ENCODE data around the gene STAM2.
"Not testable (repeated sequence)": the region's sequence is repeated elsewhere in the genome, so short reads cannot be mapped to it uniquely, and the experiment has no call there.

Gene STAM2

GRCh38 chr2:152172201-152172785, 3.3 kb downstream of the STAM2 start:
- DNase-seq: not testable (repeated sequence)

GRCh38 chr2:152171718-152172117, 3.8 kb downstream of the STAM2 start:
- DNase-seq: no peak

- DNase-seq: not testable (repeated sequence)
These were observed 6.4 kb downstream of the STAM2 start for GRCh38 chr2:152169158-152169557.

- DNase-seq: not testable (repeated sequence)
These were observed 8.1 kb downstream of the STAM2 start for GRCh38 chr2:152167470-152167869.

GRCh38 chr2:152167065-152167464, 8.5 kb downstream of the STAM2 start:
- no peak for DNase-seq

- DNase-seq: no peak
These were observed 8.9 kb downstream of the STAM2 start for GRCh38 chr2:152166633-152167032.

- no peak for DNase-seq
These were observed 9.8 kb downstream of the STAM2 start for GRCh38 chr2:152165780-152166179.

- no peak for DNase-seq
These were observed 10.3 kb downstream of the STAM2 start for GRCh38 chr2:152165306-152165705.

- not testable (repeated sequence) for DNase-seq
These were observed 11.9 kb downstream of the STAM2 start for GRCh38 chr2:152163669-152164068.

- no peak for DNase-seq
These were observed 13.4 kb downstream of the STAM2 start for GRCh38 chr2:152162141-152162540.

GRCh38 chr2:152161598-152161997, 14.0 kb downstream of the STAM2 start:
- no peak for DNase-seq

- DNase-seq: not testable (repeated sequence)
These were observed 15.2 kb downstream of the STAM2 start for GRCh38 chr2:152160378-152160777.

- no peak for DNase-seq
These were observed 18.3 kb downstream of the STAM2 start for GRCh38 chr2:152157253-152157652.

- no peak for DNase-seq
These were observed 20.4 kb downstream of the STAM2 start for GRCh38 chr2:152155209-152155608.

- no peak for DNase-seq
These were observed 21.1 kb downstream of the STAM2 start for GRCh38 chr2:152154462-152154861.

GRCh38 chr2:152134488-152135280, 40.9 kb downstream of the STAM2 start:
- no peak for DNase-seq

GRCh38 chr2:152132306-152132705, 43.3 kb downstream of the STAM2 start:
- DNase-seq: no peak

- DNase-seq: no peak
These were observed 47.9 kb downstream of the STAM2 start for GRCh38 chr2:152127628-152128027.

GRCh38 chr2:152126664-152127063, 48.9 kb downstream of the STAM2 start:
- no peak for DNase-seq

- no peak for DNase-seq
These were observed 53.4 kb downstream of the STAM2 start for GRCh38 chr2:152122161-152122560.

- DNase-seq: no peak
These were observed 55.1 kb downstream of the STAM2 start for GRCh38 chr2:152120430-152120829.

- no peak for DNase-seq
These were observed 59.6 kb downstream of the STAM2 start for GRCh38 chr2:152115952-152116351.

GRCh38 chr2:152114366-152114765, 61.2 kb downstream of the STAM2 start:
- DNase-seq: no peak

- not testable (repeated sequence) for DNase-seq
These were observed 68.4 kb downstream of the STAM2 start for GRCh38 chr2:152107140-152107539.

GRCh38 chr2:152106464-152106863, 69.1 kb downstream of the STAM2 start:
- DNase-seq: no peak
